Nephron progenitor cell (in vitro differentiated cells): Measurements from ENCODE around the gene ERRFI1.

ENCODE experiments used
- DNase-seq: peaks from one replicate; pipeline ENCODE4 v3.0.0; 2021
- H3K27ac Mint-ChIP-seq: 2 replicates; pipeline ENCODE4 v1.8.0; 2021; ENCODE audit warnings: mild to moderate bottlenecking, moderate library complexity, mixed read lengths
- H3K27me3 Mint-ChIP-seq: 2 replicates; pipeline ENCODE4 v1.8.0; 2021; ENCODE audit warnings: mild to moderate bottlenecking, low read depth, mixed read lengths; ENCODE audit not compliant: poor library complexity
- H3K36me3 Mint-ChIP-seq: 2 replicates; pipeline ENCODE4 v1.8.0; 2021; ENCODE audit warnings: low read depth, mixed read lengths
- H3K4me1 Mint-ChIP-seq: 2 replicates; pipeline ENCODE4 v1.8.0; 2021; ENCODE audit warnings: mixed read lengths
- H3K4me3 Mint-ChIP-seq: 2 replicates; pipeline ENCODE4 v1.8.0; 2021; ENCODE audit warnings: mild to moderate bottlenecking, moderate library complexity, mixed read lengths
- H3K9me3 Mint-ChIP-seq: 2 replicates; pipeline ENCODE4 v1.8.0; 2021; ENCODE audit warnings: mild to moderate bottlenecking, moderate library complexity, mixed read lengths
- TF ChIP-seq, protein P1 (sequence below): fragments of 200-600 bp; sonication (generic); IDR thresholded peaks from 2 replicates; pipeline ENCODE4 v1.5.0; 2021; ENCODE audit warnings: antibody characterized with exemption

Gene ERRFI1

DNA sequence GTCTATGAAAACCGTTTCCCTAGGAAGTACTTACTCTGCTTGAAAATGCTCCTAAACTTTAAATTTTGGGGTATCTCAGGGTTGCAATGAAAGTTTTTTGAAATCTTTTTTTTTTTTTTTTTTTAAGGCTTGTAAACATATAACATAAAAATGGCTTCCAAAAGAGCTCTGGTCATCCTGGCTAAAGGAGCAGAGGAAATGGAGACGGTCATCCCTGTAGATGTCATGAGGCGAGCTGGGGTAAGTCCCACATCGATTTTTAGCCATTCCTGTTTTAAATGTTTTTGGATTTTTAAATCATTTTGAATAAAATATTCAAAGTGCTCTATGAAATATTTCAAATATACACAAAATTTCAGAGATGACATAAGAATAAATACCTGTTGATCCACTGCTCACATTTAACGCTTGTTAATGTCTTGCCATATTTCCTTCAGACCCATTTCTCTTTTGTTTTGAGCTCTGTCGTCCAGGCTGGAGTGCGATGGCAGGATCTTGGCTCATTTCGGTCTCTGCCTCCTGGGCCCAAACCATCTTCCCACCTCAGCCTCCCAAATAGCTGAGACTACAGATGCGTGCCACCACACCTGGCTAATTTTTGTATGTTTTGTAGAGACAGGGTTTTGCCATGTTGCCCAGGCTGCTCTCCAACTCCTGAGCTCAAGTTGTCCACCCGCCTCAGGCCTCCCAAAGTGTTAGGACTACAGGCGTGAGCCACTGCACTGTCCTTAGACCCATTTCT, 63.3 kb downstream of the ERRFI1 start:
- H3K27ac Mint-ChIP-seq, result peak overlapping the region; percentile 39
- no peaks in the 10 kb centered on the region for H3K9me3 Mint-ChIP-seq
- DNase-seq, result no peak
- TF ChIP-seq, protein P1, sequence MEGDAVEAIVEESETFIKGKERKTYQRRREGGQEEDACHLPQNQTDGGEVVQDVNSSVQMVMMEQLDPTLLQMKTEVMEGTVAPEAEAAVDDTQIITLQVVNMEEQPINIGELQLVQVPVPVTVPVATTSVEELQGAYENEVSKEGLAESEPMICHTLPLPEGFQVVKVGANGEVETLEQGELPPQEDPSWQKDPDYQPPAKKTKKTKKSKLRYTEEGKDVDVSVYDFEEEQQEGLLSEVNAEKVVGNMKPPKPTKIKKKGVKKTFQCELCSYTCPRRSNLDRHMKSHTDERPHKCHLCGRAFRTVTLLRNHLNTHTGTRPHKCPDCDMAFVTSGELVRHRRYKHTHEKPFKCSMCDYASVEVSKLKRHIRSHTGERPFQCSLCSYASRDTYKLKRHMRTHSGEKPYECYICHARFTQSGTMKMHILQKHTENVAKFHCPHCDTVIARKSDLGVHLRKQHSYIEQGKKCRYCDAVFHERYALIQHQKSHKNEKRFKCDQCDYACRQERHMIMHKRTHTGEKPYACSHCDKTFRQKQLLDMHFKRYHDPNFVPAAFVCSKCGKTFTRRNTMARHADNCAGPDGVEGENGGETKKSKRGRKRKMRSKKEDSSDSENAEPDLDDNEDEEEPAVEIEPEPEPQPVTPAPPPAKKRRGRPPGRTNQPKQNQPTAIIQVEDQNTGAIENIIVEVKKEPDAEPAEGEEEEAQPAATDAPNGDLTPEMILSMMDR, result no peak
- H3K4me1 Mint-ChIP-seq, result peaks cover 30% of the 10 kb centered on the region
- no peaks in the 10 kb centered on the region for H3K27me3 Mint-ChIP-seq
- peak overlapping the region; percentile 97 for H3K4me3 Mint-ChIP-seq
- H3K36me3 Mint-ChIP-seq, result peaks cover 39% of the 10 kb centered on the region

DNA sequence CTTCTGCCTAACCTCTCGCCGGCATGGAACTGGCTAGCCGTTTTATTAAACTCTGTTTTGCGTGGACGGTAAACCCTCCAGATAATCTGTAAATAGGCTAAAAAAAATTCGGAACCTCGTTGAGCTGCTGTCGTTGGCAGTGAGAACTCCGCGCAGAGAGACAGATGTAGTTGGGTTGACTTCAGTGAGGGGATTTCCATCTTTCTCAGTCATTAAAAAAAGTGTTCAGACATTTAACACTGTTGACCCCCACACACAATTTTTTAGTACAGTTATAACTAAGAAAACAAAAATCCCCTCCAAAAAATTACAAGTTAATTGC, 64.1 kb downstream of the ERRFI1 start:
- H3K9me3 Mint-ChIP-seq, result no peaks in the 10 kb centered on the region
- H3K27me3 Mint-ChIP-seq, result no peaks in the 10 kb centered on the region
- TF ChIP-seq, protein P1, result no peak
- peak overlapping the region; percentile 97 for H3K4me3 Mint-ChIP-seq
- peaks cover 30% of the 10 kb centered on the region for H3K4me1 Mint-ChIP-seq
- DNase-seq, result no peak
- H3K27ac Mint-ChIP-seq, result peak overlapping the region; percentile 94
- H3K36me3 Mint-ChIP-seq, result peaks cover 33% of the 10 kb centered on the region
